Measurements from ENCODE around the gene ID3.

The ID3 gene

GRCh38 chr1:23566304-23566703 lies 7.0 kb upstream of the ID3 start:
- no peak overlapping the region for H3K27ac Mint-ChIP-seq
- no peaks in the 10 kb centered on the region for H3K9me3 Mint-ChIP-seq
- H3K36me3 Mint-ChIP-seq (ENCODE audit: insufficient read depth) = peaks cover 4% of the 10 kb centered on the region
- H3K27me3 Mint-ChIP-seq = peaks cover 47 to 78% of the 10 kb centered on the region in 2 donors
- peaks cover 6 to 7% of the 10 kb centered on the region in 2 donors for H3K4me1 Mint-ChIP-seq (ENCODE audit: low read depth in 2 of 2)
- no peak for DNase-seq
- ATAC-seq (replicated peaks) = no peak
- no peak overlapping the region for H3K4me3 Mint-ChIP-seq

- ATAC-seq (replicated peaks) (no peak), DNase-seq (no peak)
- Mint-ChIP-seq H3K4me3 (no peak overlapping the region), H3K4me1 (ENCODE audit: low read depth in 2 of 2) (peaks cover 6 to 7% of the 10 kb centered on the region in 2 donors), H3K9me3 (no peaks in the 10 kb centered on the region), H3K27ac (no peak overlapping the region), H3K36me3 (ENCODE audit: insufficient read depth) (peaks cover 4% of the 10 kb centered on the region), H3K27me3 (peaks cover 44 to 73% of the 10 kb centered on the region in 2 donors)
Observed at GRCh38 chr1:23565776-23566175, 6.5 kb upstream of the ID3 start.

GRCh38 chr1:23564529-23565122 lies 5.3 kb upstream of the ID3 start:
- Mint-ChIP-seq H3K9me3 (no peaks in the 10 kb centered on the region), H3K27ac (no peak overlapping the region), H3K27me3 (peaks cover 35 to 62% of the 10 kb centered on the region in 2 donors), H3K36me3 (ENCODE audit: insufficient read depth) (peaks cover 5% of the 10 kb centered on the region), H3K4me1 (ENCODE audit: low read depth in 2 of 2) (peaks cover 10% of the 10 kb centered on the region in 2 donors), H3K4me3 (no peak overlapping the region)
- DNase-seq (no peak), ATAC-seq (replicated peaks) (no peak)

GRCh38 chr1:23563755-23564374 lies 4.6 kb upstream of the ID3 start:
- peak overlapping the region in 1 of 2 donors; percentile 59 for H3K27ac Mint-ChIP-seq
- H3K9me3 Mint-ChIP-seq = no peaks in the 10 kb centered on the region
- no peak overlapping the region for H3K4me3 Mint-ChIP-seq
- H3K36me3 Mint-ChIP-seq (ENCODE audit: insufficient read depth) = peaks cover 7% of the 10 kb centered on the region
- peaks cover 28 to 54% of the 10 kb centered on the region in 2 donors for H3K27me3 Mint-ChIP-seq
- peaks cover 17 to 18% of the 10 kb centered on the region in 2 donors for H3K4me1 Mint-ChIP-seq (ENCODE audit: low read depth in 2 of 2)
- no peak for ATAC-seq (replicated peaks)
- no peak for DNase-seq

- peaks cover 20 to 46% of the 10 kb centered on the region in 2 donors for H3K27me3 Mint-ChIP-seq
Observed at GRCh38 chr1:23563003-23563402, 3.7 kb upstream of the ID3 start.

GRCh38 chr1:23562137-23562876 lies 3.0 kb upstream of the ID3 start:
- Mint-ChIP-seq H3K4me3 (no peak overlapping the region), H3K4me1 (ENCODE audit: low read depth in 2 of 2) (peaks cover 19 to 21% of the 10 kb centered on the region in 2 donors), H3K27ac (no peak overlapping the region), H3K27me3 (peaks cover 20 to 40% of the 10 kb centered on the region in 2 donors), H3K9me3 (no peaks in the 10 kb centered on the region), H3K36me3 (ENCODE audit: insufficient read depth) (peaks cover 7% of the 10 kb centered on the region)
- no peak for DNase-seq
- no peak for ATAC-seq (replicated peaks)

More at GRCh38 chr1:23563003-23563402, 3.7 kb upstream of the ID3 start:
- Mint-ChIP-seq H3K9me3 (no peaks in the 10 kb centered on the region), H3K36me3 (ENCODE audit: insufficient read depth) (peaks cover 7% of the 10 kb centered on the region), H3K4me3 (no peak overlapping the region), H3K27ac (peak overlapping the region in 1 of 2 donors; percentile 59), H3K4me1 (ENCODE audit: low read depth in 2 of 2) (peaks cover 14 to 21% of the 10 kb centered on the region in 2 donors)
- ATAC-seq (replicated peaks) (no peak), DNase-seq (no peak)

- no peak for DNase-seq
- peaks cover 15 to 35% of the 10 kb centered on the region in 2 donors for H3K27me3 Mint-ChIP-seq
- no peaks in the 10 kb centered on the region for H3K9me3 Mint-ChIP-seq
Observed at GRCh38 chr1:23561813-23562100, 2.5 kb upstream of the ID3 start.

GRCh38 chr1:23561076-23561812 lies 1.9 kb upstream of the ID3 start:
- H3K27me3 Mint-ChIP-seq = peaks cover 10 to 29% of the 10 kb centered on the region in 2 donors
- H3K27ac Mint-ChIP-seq = no peak overlapping the region
- peaks cover 19 to 21% of the 10 kb centered on the region in 2 donors for H3K4me1 Mint-ChIP-seq (ENCODE audit: low read depth in 2 of 2)
- ATAC-seq (replicated peaks) = no peak
- H3K4me3 Mint-ChIP-seq = no peak overlapping the region
- no peak for DNase-seq
- peaks cover 7% of the 10 kb centered on the region for H3K36me3 Mint-ChIP-seq (ENCODE audit: insufficient read depth)
- no peaks in the 10 kb centered on the region for H3K9me3 Mint-ChIP-seq

More at GRCh38 chr1:23561813-23562100, 2.5 kb upstream of the ID3 start:
- no peak overlapping the region for H3K27ac Mint-ChIP-seq
- peaks cover 7% of the 10 kb centered on the region for H3K36me3 Mint-ChIP-seq (ENCODE audit: insufficient read depth)
- no peak for ATAC-seq (replicated peaks)
- H3K4me1 Mint-ChIP-seq (ENCODE audit: low read depth in 2 of 2) = peaks cover 19 to 21% of the 10 kb centered on the region in 2 donors
- H3K4me3 Mint-ChIP-seq = no peak overlapping the region

GRCh38 chr1:23559985-23560741 lies 862 bp upstream of the ID3 start:
- peaks cover 10 to 22% of the 10 kb centered on the region in 2 donors for H3K27me3 Mint-ChIP-seq

GRCh38 chr1:23558872-23559135 lies 497 bp downstream of the ID3 start:
- ATAC-seq (replicated peaks) = no peak
- H3K27me3 Mint-ChIP-seq = peaks cover 10 to 12% of the 10 kb centered on the region in 2 donors

More at GRCh38 chr1:23559985-23560741, 862 bp upstream of the ID3 start:
- ATAC-seq (replicated peaks) (no peak), DNase-seq (no peak)
- peak overlapping the region; percentile 90 to 92 for H3K4me3 Mint-ChIP-seq
- H3K4me1 Mint-ChIP-seq (ENCODE audit: low read depth in 2 of 2) = peaks cover 26 to 28% of the 10 kb centered on the region in 2 donors
- no peaks in the 10 kb centered on the region for H3K9me3 Mint-ChIP-seq
- H3K27ac Mint-ChIP-seq = peak overlapping the region; percentile 60 to 73
- peaks cover 11% of the 10 kb centered on the region for H3K36me3 Mint-ChIP-seq (ENCODE audit: insufficient read depth)

GRCh38 chr1:23558140-23558871 lies 995 bp downstream of the ID3 start:
- Mint-ChIP-seq H3K9me3 (no peaks in the 10 kb centered on the region), H3K4me1 (ENCODE audit: low read depth in 2 of 2) (peaks cover 36 to 38% of the 10 kb centered on the region in 2 donors), H3K27me3 (peaks cover 5 to 7% of the 10 kb centered on the region in 2 donors), H3K27ac (peak overlapping the region; percentile 60 to 73), H3K4me3 (peak overlapping the region; percentile 90 to 92), H3K36me3 (ENCODE audit: insufficient read depth) (peaks cover 15% of the 10 kb centered on the region)
- DNase-seq = no peak
- no peak for ATAC-seq (replicated peaks)

More at GRCh38 chr1:23558872-23559135, 497 bp downstream of the ID3 start:
- Mint-ChIP-seq H3K36me3 (ENCODE audit: insufficient read depth) (peaks cover 12% of the 10 kb centered on the region), H3K4me3 (peak overlapping the region; percentile 90 to 92), H3K4me1 (ENCODE audit: low read depth in 2 of 2) (peaks cover 32 to 36% of the 10 kb centered on the region in 2 donors), H3K9me3 (no peaks in the 10 kb centered on the region), H3K27ac (peak overlapping the region; percentile 60 to 73)
- DNase-seq = no peak

- DNase-seq = no peak
- H3K36me3 Mint-ChIP-seq (ENCODE audit: insufficient read depth) = peaks cover 11% of the 10 kb centered on the region
- peaks cover 36 to 38% of the 10 kb centered on the region in 2 donors for H3K4me1 Mint-ChIP-seq (ENCODE audit: low read depth in 2 of 2)
- peaks cover 0 to under 1% of the 10 kb centered on the region in 2 donors for H3K27me3 Mint-ChIP-seq
- H3K4me3 Mint-ChIP-seq = peak overlapping the region; percentile 90 to 92
- no peaks in the 10 kb centered on the region for H3K9me3 Mint-ChIP-seq
- ATAC-seq (replicated peaks) = no peak
- H3K27ac Mint-ChIP-seq = peak overlapping the region in 1 of 2 donors; percentile 38
Observed at GRCh38 chr1:23557471-23558124, 1.7 kb downstream of the ID3 start.
